H9 (cell line): ENCODE results near the gene AR. TPM values are rescaled to one million over a fixed set of nuclear protein-coding genes. Genes with fewer than 3 reads are reported as not detected.

Experiments
- DNase-seq: peaks from one replicate; pipeline ENCODE4 v3.0.0-alpha.2; 2017
- H2AFZ ChIP-seq: one replicate; pipeline ENCODE4 v1.6.1; 2013; ENCODE audit warnings: mild to moderate bottlenecking, low read length, control low read depth, moderate library complexity
- H2AK5ac ChIP-seq: 2 replicates; pipeline ENCODE4 v1.6.1; 2013; ENCODE audit warnings: low read length, control low read depth, mixed read lengths; ENCODE audit not compliant: insufficient read length
- H2BK120ac ChIP-seq: one replicate; pipeline ENCODE4 v1.6.1; 2013; ENCODE audit warnings: low read depth, mild to moderate bottlenecking, low read length, control low read depth, inconsistent platforms; ENCODE audit not compliant: poor library complexity, severe bottlenecking
- H2BK12ac ChIP-seq: 2 replicates; pipeline ENCODE4 v1.6.1; 2013; ENCODE audit warnings: low read length, control low read depth, mixed read lengths, low read depth; ENCODE audit not compliant: insufficient read length
- H2BK15ac ChIP-seq: 2 replicates; pipeline ENCODE4 v1.6.1; 2013; ENCODE audit warnings: low read depth, low read length, control low read depth
- H2BK20ac ChIP-seq: one replicate; pipeline ENCODE4 v1.6.1; 2013; ENCODE audit warnings: low read depth, mild to moderate bottlenecking, low read length, control low read depth, inconsistent platforms; ENCODE audit not compliant: poor library complexity, severe bottlenecking
- H2BK5ac ChIP-seq: 2 replicates; pipeline ENCODE4 v1.6.1; 2013; ENCODE audit warnings: low read length, control low read depth, mixed read lengths; ENCODE audit not compliant: insufficient read length
- H3K14ac ChIP-seq: 2 replicates; pipeline ENCODE4 v1.6.1; 2013; ENCODE audit warnings: low read length, control low read depth; ENCODE audit not compliant: insufficient read depth
- H3K18ac ChIP-seq: 2 replicates; pipeline ENCODE4 v1.6.1; 2013; ENCODE audit warnings: low read depth, mild to moderate bottlenecking, mixed read lengths, low read length, control low read depth; ENCODE audit not compliant: insufficient read length
- H3K23ac ChIP-seq: 2 replicates; pipeline ENCODE4 v1.6.1; 2013; ENCODE audit warnings: low read length, control low read depth, mixed read lengths, low read depth; ENCODE audit not compliant: insufficient read length
- H3K23me2 ChIP-seq: 2 replicates; pipeline ENCODE4 v1.6.1; 2013; ENCODE audit warnings: low read depth, mild to moderate bottlenecking, mixed read lengths, low read length, control low read depth; ENCODE audit not compliant: insufficient read length, poor library complexity, severe bottlenecking
- H3K27ac ChIP-seq: 2 replicates; pipeline ENCODE4 v1.5.1; 2013; ENCODE audit warnings: low read length, control low read depth, mixed read lengths, low read depth; ENCODE audit not compliant: insufficient read length
- H3K27me3 ChIP-seq: 2 replicates; pipeline ENCODE4 v1.6.1; 2013; ENCODE audit warnings: low read length, control low read depth, inconsistent platforms; ENCODE audit not compliant: insufficient read depth
- H3K4ac ChIP-seq: 2 replicates; pipeline ENCODE4 v1.6.1; 2013; ENCODE audit warnings: low read depth, mild to moderate bottlenecking, control low read depth, inconsistent platforms, low read length, moderate library complexity
- H3K4me1 ChIP-seq: 2 replicates; pipeline ENCODE4 v1.6.1; 2013; ENCODE audit warnings: low read length, control low read depth, inconsistent platforms; ENCODE audit not compliant: insufficient read depth
- H3K4me2 ChIP-seq: 2 replicates; pipeline ENCODE4 v1.6.1; 2013; ENCODE audit warnings: low read length, control low read depth, mixed read lengths; ENCODE audit not compliant: insufficient read length, insufficient read depth
- H3K56ac ChIP-seq: 2 replicates; pipeline ENCODE4 v1.6.1; 2013; ENCODE audit warnings: low read depth, mild to moderate bottlenecking, mixed read lengths, low read length, control low read depth; ENCODE audit not compliant: insufficient read length
- H3K79me1 ChIP-seq: 2 replicates; pipeline ENCODE4 v1.6.1; 2013; ENCODE audit warnings: low read depth, mild to moderate bottlenecking, moderate library complexity, low read length, control low read depth, inconsistent platforms; ENCODE audit not compliant: insufficient read depth, poor library complexity, severe bottlenecking
- H3K79me2 ChIP-seq: 2 replicates; pipeline ENCODE4 v1.6.1; 2013; ENCODE audit warnings: low read length, control low read depth, inconsistent platforms; ENCODE audit not compliant: insufficient read depth
- H3K9ac ChIP-seq: 2 replicates; pipeline ENCODE4 v1.6.1; 2013; ENCODE audit warnings: low read length, control low read depth, mixed read lengths; ENCODE audit not compliant: insufficient read length; ENCODE audit errors: extremely low read depth
- H3K9me3 ChIP-seq: one replicate; pipeline ENCODE4 v1.6.1; 2013; ENCODE audit warnings: low read depth, low read length, inconsistent platforms; ENCODE audit not compliant: control insufficient read depth
- H3T11ph ChIP-seq: one replicate; pipeline ENCODE4 v1.6.1; 2013; ENCODE audit warnings: mild to moderate bottlenecking, low read length, control low read depth, inconsistent platforms
- H4K20me1 ChIP-seq: one replicate; pipeline ENCODE4 v1.6.1; 2013; ENCODE audit not compliant: control insufficient read depth, insufficient read length, insufficient read depth
- H4K5ac ChIP-seq: 2 replicates; pipeline ENCODE4 v1.6.1; 2013; ENCODE audit warnings: low read depth, mild to moderate bottlenecking, mixed read lengths, low read length, control low read depth; ENCODE audit not compliant: insufficient read length
- H4K8ac ChIP-seq: replicated peaks from 2 replicates; pipeline ENCODE4 v1.6.1; 2013; ENCODE audit warnings: low read length, control low read depth, mixed read lengths, low read depth; ENCODE audit not compliant: insufficient read length
- H4K91ac ChIP-seq: 2 replicates; pipeline ENCODE4 v1.6.1; 2013; ENCODE audit warnings: low read depth, mild to moderate bottlenecking, moderate library complexity, mixed read lengths, low read length, control low read depth; ENCODE audit not compliant: insufficient read length
- H3K27ac Mint-ChIP-seq, 3 experiments: 2 replicates in 2 of 3; 3 replicates in 1 of 3; pipeline ENCODE4 v1.8.0; 2020 to 2021; ENCODE audit warnings: mixed read lengths in 3 of 3, mild to moderate bottlenecking in 1 of 3, moderate library complexity in 1 of 3
- H3K27me3 Mint-ChIP-seq: 2 replicates; pipeline ENCODE4 v1.8.0; 2021; ENCODE audit warnings: low read depth, mild to moderate bottlenecking, moderate library complexity, mixed read lengths
- H3K36me3 Mint-ChIP-seq, 3 experiments: 2 replicates in 2 of 3; 3 replicates in 1 of 3; pipeline ENCODE4 v1.8.0; 2020 to 2021; ENCODE audit warnings: low read depth in 3 of 3, mixed read lengths in 3 of 3; ENCODE audit not compliant: insufficient read depth in 1 of 3
- H3K4me1 Mint-ChIP-seq, 2 experiments: 2 replicates each; pipeline ENCODE4 v1.8.0; 2020; ENCODE audit warnings: mixed read lengths in 2 of 2
- H3K4me3 Mint-ChIP-seq, 2 experiments: 2 replicates in 1 of 2; 3 replicates in 1 of 2; pipeline ENCODE4 v1.8.0; 2020 to 2021; ENCODE audit warnings: mild to moderate bottlenecking in 2 of 2, mixed read lengths in 2 of 2, moderate library complexity in 1 of 2
- H3K9me3 Mint-ChIP-seq, 2 experiments: 2 replicates in 1 of 2; 3 replicates in 1 of 2; pipeline ENCODE4 v1.8.0; 2020; ENCODE audit warnings: mild to moderate bottlenecking in 2 of 2, mixed read lengths in 2 of 2, moderate library complexity in 1 of 2
- WGBS: extraction: QIAGEN DNeasy Blood & Tissue Kit; methylation state at CpG from one replicate; pipeline ENCODE4 v1.1.7; 2013; ENCODE audit warnings: missing lambda C conversion rate, low lambda C conversion rate, mixed read lengths; ENCODE audit not compliant: insufficient read length; ENCODE audit errors: extremely low coverage; 5-methylcytosine and 5-hydroxymethylcytosine counted together
- total RNA-seq: library from RNA; stranded (reverse); gene quantifications from 2 replicates; pipeline ENCODE4 v1.2.1, GENCODE V29; 2021
- TF ChIP-seq, protein P1 (sequence below): fragments of 200-600 bp; sonication (generic); conservative IDR thresholded peaks from 3 replicates; pipeline ENCODE4 v1.8.0; 2021; ENCODE audit warnings: antibody characterized with exemption, mild to moderate bottlenecking

AR gene
- total RNA-seq, 1 experiment from 2014 or later, result 3.5 TPM

DNA sequence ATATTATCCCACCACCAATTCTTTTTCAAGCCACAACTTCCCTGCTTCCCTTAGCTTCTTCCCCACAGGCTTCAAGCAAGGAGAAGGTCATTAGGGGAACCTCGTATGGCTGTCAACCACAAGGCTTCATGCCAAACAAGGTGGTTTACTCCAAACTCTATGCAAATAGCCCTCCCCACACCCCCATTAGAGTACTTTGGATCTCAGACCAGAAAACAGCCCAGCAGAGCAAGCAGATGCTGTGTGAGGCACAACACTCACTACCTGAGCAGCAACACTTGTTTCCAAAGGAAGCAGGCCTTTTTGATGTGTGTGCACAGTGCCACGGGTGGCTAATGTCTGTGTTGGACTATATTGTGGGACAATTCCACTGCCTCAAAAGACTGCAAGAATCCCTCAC is 189.0 kb downstream of the AR start:
- Histone ChIP-seq H2BK5ac (no peak overlapping the region), H2BK20ac (no peak overlapping the region), H4K8ac (no peak overlapping the region), H3K18ac (no peak overlapping the region), H3K23me2 (no peaks in the 10 kb centered on the region), H2BK15ac (no peak overlapping the region), H2BK120ac (no peak overlapping the region), H2BK12ac (no peak overlapping the region), H4K91ac (no peak overlapping the region), H3T11ph (no peak overlapping the region), H3K4me1 (no peaks in the 10 kb centered on the region), H3K27me3 (no peaks in the 10 kb centered on the region), H3K79me1 (no peaks in the 10 kb centered on the region), H3K4ac (no peak overlapping the region), H3K9me3 (peaks cover 39% of the 10 kb centered on the region), H4K20me1 (no peaks in the 10 kb centered on the region), H3K9ac (no peak overlapping the region), H3K56ac (no peak overlapping the region), H3K79me2 (no peaks in the 10 kb centered on the region), H2AFZ (no peak overlapping the region), H3K4me2 (no peak overlapping the region), H3K23ac (no peak overlapping the region), H2AK5ac (no peak overlapping the region), H3K27ac (no peak overlapping the region), H3K14ac (no peak overlapping the region), H4K5ac (no peak overlapping the region)
- no peak overlapping the region for H3K27ac Mint-ChIP-seq
- no peak for DNase-seq
- H3K4me1 Mint-ChIP-seq, result no peaks in the 10 kb centered on the region
- TF ChIP-seq, protein P1, sequence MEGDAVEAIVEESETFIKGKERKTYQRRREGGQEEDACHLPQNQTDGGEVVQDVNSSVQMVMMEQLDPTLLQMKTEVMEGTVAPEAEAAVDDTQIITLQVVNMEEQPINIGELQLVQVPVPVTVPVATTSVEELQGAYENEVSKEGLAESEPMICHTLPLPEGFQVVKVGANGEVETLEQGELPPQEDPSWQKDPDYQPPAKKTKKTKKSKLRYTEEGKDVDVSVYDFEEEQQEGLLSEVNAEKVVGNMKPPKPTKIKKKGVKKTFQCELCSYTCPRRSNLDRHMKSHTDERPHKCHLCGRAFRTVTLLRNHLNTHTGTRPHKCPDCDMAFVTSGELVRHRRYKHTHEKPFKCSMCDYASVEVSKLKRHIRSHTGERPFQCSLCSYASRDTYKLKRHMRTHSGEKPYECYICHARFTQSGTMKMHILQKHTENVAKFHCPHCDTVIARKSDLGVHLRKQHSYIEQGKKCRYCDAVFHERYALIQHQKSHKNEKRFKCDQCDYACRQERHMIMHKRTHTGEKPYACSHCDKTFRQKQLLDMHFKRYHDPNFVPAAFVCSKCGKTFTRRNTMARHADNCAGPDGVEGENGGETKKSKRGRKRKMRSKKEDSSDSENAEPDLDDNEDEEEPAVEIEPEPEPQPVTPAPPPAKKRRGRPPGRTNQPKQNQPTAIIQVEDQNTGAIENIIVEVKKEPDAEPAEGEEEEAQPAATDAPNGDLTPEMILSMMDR, result no peak
- H3K36me3 Mint-ChIP-seq, result no peaks in the 10 kb centered on the region; a peak in 1 of 7 replicates
- H3K27me3 Mint-ChIP-seq, result no peaks in the 10 kb centered on the region
- H3K4me3 Mint-ChIP-seq, result no peak overlapping the region
- peaks cover 43 to 56% of the 10 kb centered on the region in 2 experiments for H3K9me3 Mint-ChIP-seq
- WGBS, result no CpG with 5 or more reads among the region's 2 CpGs
